ENCODE measurements around the gene SAP130. TPM values are rescaled to one million over a fixed set of nuclear protein-coding genes. Genes with fewer than 3 reads are reported as not detected.

The SAP130 gene
- total RNA-seq, 1 experiment from 2014 or later: 4.3 TPM

DNA sequence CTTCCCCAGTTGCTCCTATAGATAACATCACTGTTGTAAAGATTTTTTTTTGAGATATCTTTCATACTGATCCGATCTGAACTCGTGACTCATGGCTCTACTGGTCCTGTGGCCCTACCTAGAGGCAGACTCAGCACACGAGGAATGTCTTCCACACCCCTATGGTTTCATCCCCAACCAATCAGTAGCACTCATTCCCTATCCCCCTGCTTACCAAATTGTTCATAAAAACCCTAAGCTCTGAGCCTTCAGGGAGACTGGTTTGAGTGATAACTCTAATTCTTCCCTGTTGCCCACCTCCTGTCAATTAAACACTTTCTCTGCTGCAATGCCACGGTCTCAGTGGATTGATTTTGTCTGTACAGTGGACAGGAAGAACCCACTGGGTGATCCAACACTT, 4.2 kb upstream of the SAP130 start:
- in situ Hi-C loops (cut with HindIII; ENCODE audit: low pct_unique_long_range_greater_than_20kb, low sequenced_read_pairs): no loop called here
- DNase-seq (ENCODE audit: low read depth, low spot score): no peak

- DNase-seq (ENCODE audit: low read depth, low spot score): no peak
- in situ Hi-C loops (cut with HindIII; ENCODE audit: low pct_unique_long_range_greater_than_20kb, low sequenced_read_pairs): no loop called here
Observed at GRCh38 chr2:128028668-128029054, 802 bp upstream of the SAP130 start.

DNA sequence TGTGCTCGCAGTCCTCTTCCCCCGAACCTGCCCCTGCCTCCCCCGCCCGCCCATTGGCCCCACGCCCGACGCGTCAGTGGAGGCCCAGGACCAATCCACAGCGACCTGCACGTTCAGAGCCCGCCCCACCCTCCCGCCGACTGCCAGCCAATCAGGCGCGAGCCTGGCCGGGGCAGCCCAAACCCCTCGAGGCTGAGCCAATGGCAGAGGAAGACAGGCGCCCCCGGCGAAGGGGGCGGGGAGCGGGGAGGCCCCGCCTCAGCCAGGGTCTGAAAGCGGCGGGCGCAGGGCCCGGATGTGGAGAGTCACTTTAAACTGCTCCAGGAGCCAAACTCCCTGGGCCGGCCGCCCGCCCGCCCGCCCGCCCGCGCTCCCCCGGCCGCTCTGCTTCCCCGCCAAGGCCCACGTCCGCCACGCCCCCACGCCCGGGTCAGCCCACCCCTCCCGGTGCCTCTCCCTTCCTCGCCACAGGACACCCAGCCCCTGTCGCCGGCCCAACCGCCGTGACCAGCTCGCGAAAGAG, 520 bp downstream of the SAP130 start:
- DNase-seq (ENCODE audit: low read depth, low spot score): peak; percentile 97
- in situ Hi-C loops (cut with HindIII; ENCODE audit: low pct_unique_long_range_greater_than_20kb, low sequenced_read_pairs): no loop called here

GRCh38 chr2:128026448-128027277, 1.2 kb downstream of the SAP130 start:
- in situ Hi-C loops (cut with HindIII; ENCODE audit: low pct_unique_long_range_greater_than_20kb, low sequenced_read_pairs): no loop called here
- DNase-seq (ENCODE audit: low read depth, low spot score): no peak

DNA sequence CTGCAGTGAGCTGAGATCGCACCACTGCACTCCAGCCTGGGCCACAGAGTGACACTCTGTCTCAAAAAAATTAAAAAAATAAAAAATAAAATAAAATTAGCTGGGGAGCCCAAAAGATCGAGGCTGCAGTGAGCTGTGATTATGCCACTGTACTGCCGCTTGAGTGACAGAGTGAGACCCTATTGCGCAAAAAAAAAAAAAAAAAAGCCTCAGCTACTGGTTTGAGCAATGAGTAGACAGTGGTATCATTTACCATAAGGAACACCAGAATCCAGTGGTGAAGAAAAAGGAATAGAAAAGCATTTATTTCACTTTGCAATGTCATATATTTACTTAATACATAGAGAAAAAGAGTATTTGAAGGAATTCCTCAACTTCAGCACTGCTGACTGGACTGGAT, 3.0 kb downstream of the SAP130 start:
- in situ Hi-C loops (cut with HindIII; ENCODE audit: low pct_unique_long_range_greater_than_20kb, low sequenced_read_pairs): no loop called here
- no peak for DNase-seq (ENCODE audit: low read depth, low spot score)

DNA sequence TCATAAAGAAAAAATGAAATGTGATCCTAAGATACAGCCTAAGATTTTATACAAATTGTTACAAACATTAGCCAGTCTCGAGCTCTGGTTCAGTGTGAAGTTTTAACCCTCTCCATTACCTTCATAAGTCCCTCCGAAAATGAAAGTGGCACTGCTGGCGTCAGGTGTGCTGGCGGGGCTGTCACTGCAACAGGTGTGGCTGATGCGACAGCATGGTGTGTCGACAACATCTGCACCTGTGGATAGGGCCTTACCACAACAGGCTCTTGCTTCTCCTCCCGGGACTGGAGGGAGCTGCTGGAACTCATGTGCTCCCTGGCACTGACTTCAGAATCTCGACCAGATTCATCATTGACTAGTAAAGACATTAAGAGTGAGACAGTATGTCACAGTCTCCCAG, 10.3 kb downstream of the SAP130 start:
- in situ Hi-C loops (cut with HindIII; ENCODE audit: low pct_unique_long_range_greater_than_20kb, low sequenced_read_pairs): no loop called here
- no peak for DNase-seq (ENCODE audit: low read depth, low spot score)

GRCh38 chr2:128016620-128017019, 11.2 kb downstream of the SAP130 start:
- in situ Hi-C loops (cut with HindIII; ENCODE audit: low pct_unique_long_range_greater_than_20kb, low sequenced_read_pairs): no loop called here
- no peak for DNase-seq (ENCODE audit: low read depth, low spot score)

GRCh38 chr2:128012698-128013097, 15.2 kb downstream of the SAP130 start:
- in situ Hi-C loops (cut with HindIII; ENCODE audit: low pct_unique_long_range_greater_than_20kb, low sequenced_read_pairs): no loop called here

GRCh38 chr2:128008074-128008672, 19.7 kb downstream of the SAP130 start:
- in situ Hi-C loops (cut with HindIII; ENCODE audit: low pct_unique_long_range_greater_than_20kb, low sequenced_read_pairs): no loop called here
- peak; percentile 4 for DNase-seq (ENCODE audit: low read depth, low spot score)

More at GRCh38 chr2:128012698-128013097, 15.2 kb downstream of the SAP130 start:
- DNase-seq (ENCODE audit: low read depth, low spot score): no peak

- no peak for DNase-seq (ENCODE audit: low read depth, low spot score)
- in situ Hi-C loops (cut with HindIII; ENCODE audit: low pct_unique_long_range_greater_than_20kb, low sequenced_read_pairs): no loop called here
Observed at GRCh38 chr2:128004509-128004908, 23.4 kb downstream of the SAP130 start.

DNA sequence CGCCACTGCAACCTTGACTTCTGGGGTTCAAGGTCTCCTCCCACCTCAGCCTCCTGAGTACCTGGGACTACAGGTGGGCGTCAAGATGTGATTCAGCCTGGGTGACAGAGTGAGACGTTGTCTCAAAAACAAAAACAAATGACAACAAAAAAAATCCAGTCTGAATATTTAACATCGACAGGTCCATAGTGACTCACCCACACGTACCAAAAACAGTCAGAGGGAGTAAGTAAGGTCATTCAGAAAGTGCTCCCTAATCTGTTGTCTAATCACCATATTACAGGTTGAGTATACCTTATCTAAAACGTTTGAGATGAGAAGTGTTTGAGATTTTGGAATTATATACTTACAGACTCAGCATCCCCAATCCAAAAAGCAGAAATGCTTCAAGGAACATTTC, 24.4 kb downstream of the SAP130 start:
- in situ Hi-C loops (cut with HindIII; ENCODE audit: low pct_unique_long_range_greater_than_20kb, low sequenced_read_pairs): no loop called here
- DNase-seq (ENCODE audit: low read depth, low spot score): no peak

DNA sequence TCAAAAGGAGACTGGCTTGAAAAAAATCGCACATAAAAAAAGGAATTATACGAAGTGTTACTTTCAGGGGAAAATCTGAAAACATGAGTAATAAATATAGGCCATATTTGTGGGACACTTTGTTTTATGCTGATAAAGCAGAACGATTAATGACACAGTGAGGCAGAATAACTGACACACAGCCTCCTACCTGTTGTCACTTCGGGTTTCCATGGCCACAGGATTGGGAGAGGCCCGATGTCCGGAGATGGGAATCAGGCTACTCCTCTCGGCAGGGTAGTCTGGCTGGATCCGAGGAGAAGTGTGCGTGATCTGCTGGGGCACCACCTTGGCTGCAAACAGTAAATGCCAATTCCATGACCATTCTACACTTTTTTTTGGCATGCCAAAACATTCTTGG, 31.7 kb downstream of the SAP130 start:
- no peak for DNase-seq (ENCODE audit: low read depth, low spot score)
- in situ Hi-C loops (cut with HindIII; ENCODE audit: low pct_unique_long_range_greater_than_20kb, low sequenced_read_pairs): no loop called here

- in situ Hi-C loops (cut with HindIII; ENCODE audit: low pct_unique_long_range_greater_than_20kb, low sequenced_read_pairs): no loop called here
- no peak for DNase-seq (ENCODE audit: low read depth, low spot score)
Observed at GRCh38 chr2:127995725-127996124, 32.1 kb downstream of the SAP130 start.

- in situ Hi-C loops (cut with HindIII; ENCODE audit: low pct_unique_long_range_greater_than_20kb, low sequenced_read_pairs): no loop called here
- no peak for DNase-seq (ENCODE audit: low read depth, low spot score)
Observed at GRCh38 chr2:127993659-127994058, 34.2 kb downstream of the SAP130 start.

DNA sequence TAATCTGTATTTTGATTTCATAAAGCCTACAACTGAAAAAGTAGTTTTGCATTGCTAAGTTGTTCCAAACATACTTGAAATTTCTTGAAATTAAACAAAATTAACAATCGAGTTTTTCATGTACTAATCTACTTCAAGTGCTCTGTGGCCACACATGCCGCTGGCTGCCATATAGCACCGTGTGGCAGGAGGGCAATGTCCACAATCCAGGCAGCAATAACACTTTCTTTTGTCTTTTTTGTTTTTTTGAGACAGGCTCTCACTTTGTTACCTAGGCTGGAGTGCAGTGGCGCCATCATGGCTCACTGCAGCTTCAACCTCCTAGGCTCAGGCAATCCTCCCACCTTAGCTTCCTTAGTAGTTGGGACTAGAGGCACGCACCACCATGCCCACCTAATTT, 36.1 kb downstream of the SAP130 start:
- no peak for DNase-seq (ENCODE audit: low read depth, low spot score)
- in situ Hi-C loops (cut with HindIII; ENCODE audit: low pct_unique_long_range_greater_than_20kb, low sequenced_read_pairs): no loop called here

DNA sequence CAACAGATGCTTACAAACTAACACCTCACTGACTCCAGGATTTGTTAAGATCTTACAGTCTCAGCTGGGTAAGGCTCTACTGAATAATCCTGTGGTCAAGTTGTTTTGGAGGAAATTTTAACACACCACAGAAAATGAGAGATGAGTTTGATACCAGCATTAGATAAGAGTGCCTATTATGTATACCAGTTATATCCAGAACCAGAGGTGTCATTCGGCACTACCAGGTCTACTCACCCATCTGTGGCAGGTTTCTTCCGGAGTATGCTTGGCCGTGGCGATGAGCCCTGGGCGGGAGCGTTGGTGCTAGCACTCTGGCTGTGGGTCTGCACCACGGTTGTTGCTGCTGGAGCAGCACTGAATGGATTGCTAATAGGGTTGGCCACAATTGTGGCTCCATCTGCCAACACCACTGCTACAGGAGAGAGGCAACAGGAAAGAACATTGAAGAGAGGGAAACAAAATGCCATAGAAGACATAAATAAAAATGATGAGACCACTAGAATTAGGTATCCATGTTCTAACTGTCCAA, 41.2 kb downstream of the SAP130 start:
- no peak for DNase-seq (ENCODE audit: low read depth, low spot score)
- in situ Hi-C loops (cut with HindIII; ENCODE audit: low pct_unique_long_range_greater_than_20kb, low sequenced_read_pairs): no loop called here

GRCh38 chr2:127985735-127986134, 42.1 kb downstream of the SAP130 start:
- in situ Hi-C loops (cut with HindIII; ENCODE audit: low pct_unique_long_range_greater_than_20kb, low sequenced_read_pairs): no loop called here
- DNase-seq (ENCODE audit: low read depth, low spot score): no peak

GRCh38 chr2:127985026-127985734, 42.7 kb downstream of the SAP130 start:
- in situ Hi-C loops (cut with HindIII; ENCODE audit: low pct_unique_long_range_greater_than_20kb, low sequenced_read_pairs): no loop called here
- no peak for DNase-seq (ENCODE audit: low read depth, low spot score)
